IMR-90 (cell line): ENCODE measurements around the gene SPINT2. TPM values are rescaled to one million over a fixed set of nuclear protein-coding genes. Genes with fewer than 3 reads are reported as not detected.

Experiments used
- ATAC-seq: fragments of 200-7000 bp; cut with Tn5 transposase; 2 replicates; pipeline ENCODE4 v1.9.1; 2020; ENCODE audit warnings: low read depth, mild to moderate bottlenecking, moderate library complexity
- BruUV-seq: library from RNA; stranded (reverse); fragments of 400-500 nt; replicated peaks from 2 replicates; lab custom pipeline; 2021; lab: Mats Ljungman, UMichigan
- CTCF ChIA-PET: fragments of 300-600 bp; formaldehyde crosslinking; extraction: SDS; loops from one replicate; lab custom pipeline; 2021; ENCODE audit warnings: antibody characterized with exemption; lab: Yijun Ruan, JAX
- POLR2A ChIA-PET: fragments of 300-600 bp; sonication (Branson Sonifier 250); formaldehyde crosslinking; loops from one replicate; lab custom pipeline; 2022; ENCODE audit warnings: antibody characterized with exemption; ENCODE audit not compliant: unreplicated experiment; lab: Charles Lee
- DNase-seq: peaks from one replicate; pipeline ENCODE4 v3.0.0; 2013
- H2AFZ ChIP-seq: replicated peaks from 2 replicates; pipeline ENCODE3; 2013; ENCODE audit warnings: low read length, mild to moderate bottlenecking; ENCODE audit not compliant: poor library complexity
- H2AK5ac ChIP-seq: 2 replicates; pipeline ENCODE4 v1.6.1; 2013; ENCODE audit warnings: low read depth, low read length, inconsistent platforms
- H2AK9ac ChIP-seq: replicated peaks from 2 replicates; pipeline ENCODE3; 2013; ENCODE audit warnings: mild to moderate bottlenecking, low read depth, low read length, moderate library complexity; ENCODE audit not compliant: poor library complexity
- H2BK120ac ChIP-seq: 2 replicates; pipeline ENCODE4 v1.6.1; 2013; ENCODE audit warnings: low read depth, low read length, inconsistent platforms
- H2BK15ac ChIP-seq: 3 replicates; pipeline ENCODE4 v1.6.1; 2013; ENCODE audit warnings: low read depth, low read length, inconsistent platforms
- H2BK20ac ChIP-seq: 2 replicates; pipeline ENCODE4 v1.6.1; 2013; ENCODE audit warnings: low read depth, mild to moderate bottlenecking, inconsistent platforms, low read length, moderate library complexity
- H2BK5ac ChIP-seq: 2 replicates; pipeline ENCODE4 v1.6.1; 2013; ENCODE audit warnings: mild to moderate bottlenecking, low read depth, low read length, inconsistent platforms; ENCODE audit not compliant: poor library complexity, severe bottlenecking
- H3K14ac ChIP-seq: replicated peaks from 2 replicates; pipeline ENCODE4 v1.6.1; 2013; ENCODE audit warnings: low read depth, low read length, inconsistent platforms
- H3K18ac ChIP-seq: 2 replicates; pipeline ENCODE4 v1.6.1; 2013; ENCODE audit warnings: low read depth, low read length, control low read depth
- H3K23ac ChIP-seq: 2 replicates; pipeline ENCODE4 v1.6.1; 2013; ENCODE audit warnings: low read depth, low read length, inconsistent platforms
- H3K27ac ChIP-seq: 2 replicates; pipeline ENCODE4 v1.5.1; 2013; ENCODE audit warnings: mild to moderate bottlenecking, control low read depth, low read length; ENCODE audit not compliant: insufficient read depth
- H3K27me3 ChIP-seq: 2 replicates; pipeline ENCODE4 v1.6.1; 2013; ENCODE audit warnings: low read length; ENCODE audit not compliant: control insufficient read depth, insufficient read depth
- H3K36me3 ChIP-seq: 2 replicates; pipeline ENCODE4 v1.6.1; 2013; ENCODE audit warnings: low read length, mixed read lengths; ENCODE audit not compliant: control insufficient read depth, insufficient read depth
- H3K4ac ChIP-seq: 2 replicates; pipeline ENCODE4 v1.6.1; 2013; ENCODE audit warnings: low read depth, low read length, inconsistent platforms
- H3K4me1 ChIP-seq: 2 replicates; pipeline ENCODE4 v1.6.1; 2013; ENCODE audit warnings: low read length, mixed read lengths; ENCODE audit not compliant: control insufficient read depth, insufficient read depth
- H3K4me2 ChIP-seq: 2 replicates; pipeline ENCODE4 v1.6.1; 2013; ENCODE audit warnings: low read depth, mild to moderate bottlenecking, control low read depth, low read length, moderate library complexity
- H3K4me3 ChIP-seq: 2 replicates; pipeline ENCODE4 v1.5.1; 2013; ENCODE audit warnings: low read depth, mild to moderate bottlenecking, control low read depth, low read length, moderate library complexity; ENCODE audit not compliant: insufficient read depth
- H3K56ac ChIP-seq: 2 replicates; pipeline ENCODE4 v1.6.1; 2013; ENCODE audit warnings: low read length, inconsistent platforms; ENCODE audit not compliant: insufficient read depth; ENCODE audit errors: extremely low read depth
- H3K79me1 ChIP-seq, 2 experiments: 2 replicates each; pipeline ENCODE4 v1.6.1; 2013; ENCODE audit warnings: low read length in 2 of 2, inconsistent platforms in 1 of 2, low read depth in 1 of 2
- H3K9ac ChIP-seq: 2 replicates; pipeline ENCODE4 v1.6.1; 2013; ENCODE audit warnings: low read depth, low read length, control low read depth
- H3K9me1 ChIP-seq: 2 replicates; pipeline ENCODE4 v1.6.1; 2013; ENCODE audit warnings: low read length, inconsistent platforms; ENCODE audit not compliant: insufficient read depth
- H3K9me3 ChIP-seq: 2 replicates; pipeline ENCODE4 v1.6.1; 2013; ENCODE audit warnings: low read length; ENCODE audit not compliant: control insufficient read depth, insufficient read depth
- H4K20me1 ChIP-seq: 2 replicates; pipeline ENCODE4 v1.6.1; 2013; ENCODE audit warnings: low read length, inconsistent platforms; ENCODE audit not compliant: insufficient read depth
- H4K5ac ChIP-seq: 2 replicates; pipeline ENCODE4 v1.6.1; 2013; ENCODE audit warnings: mild to moderate bottlenecking, low read depth, low read length, control low read depth
- H4K8ac ChIP-seq, 2 experiments: 2 replicates each; pipeline ENCODE4 v1.6.1; 2013; ENCODE audit warnings: low read depth in 2 of 2, low read length in 2 of 2, control low read depth in 1 of 2, inconsistent platforms in 1 of 2
- H4K91ac ChIP-seq: 2 replicates; pipeline ENCODE4 v1.6.1; 2013; ENCODE audit warnings: low read depth, low read length, inconsistent platforms; ENCODE audit not compliant: insufficient read depth
- BHLHE40 ChIP-seq: fragments of 150-350 bp; IDR thresholded peaks from 2 replicates; pipeline ENCODE4 v1.6.1; 2016; ENCODE audit warnings: mild to moderate bottlenecking, low read depth, low read length
- CEBPB ChIP-seq: IDR thresholded peaks from 2 replicates; pipeline ENCODE4 v1.6.1; 2012; ENCODE audit warnings: low read depth, low read length, improper control_type of control experiment
- ELK1 ChIP-seq: fragments of 150-350 bp; IDR thresholded peaks from 2 replicates; pipeline ENCODE4 v1.6.1; 2016; ENCODE audit warnings: low read depth, mild to moderate bottlenecking, low read length, moderate library complexity, borderline replicate concordance
- RCOR1 ChIP-seq: IDR thresholded peaks from 2 replicates; pipeline ENCODE4 v1.6.1; 2012; ENCODE audit warnings: mild to moderate bottlenecking, low read length, improper control_type of control experiment; ENCODE audit not compliant: insufficient replicate concordance
- RFX5 ChIP-seq: IDR thresholded peaks from 2 replicates; pipeline ENCODE4 v1.8.0; 2012; ENCODE audit warnings: low read depth, mild to moderate bottlenecking, low read length, moderate library complexity
- SMC3 ChIP-seq: fragments of 150-350 bp; IDR thresholded peaks from 2 replicates; pipeline ENCODE4 v1.6.1; 2016; ENCODE audit warnings: low read depth, mild to moderate bottlenecking, antibody characterized with exemption, low read length, moderate library complexity
- WGBS, 2 experiments: methylation state at CpG; one replicate each; pipeline versions ENCODE4 v1.1.5 to v1.1.7; 2013; ENCODE audit warnings: missing lambda C conversion rate in 2 of 2; ENCODE audit not compliant: insufficient read length in 1 of 2; ENCODE audit errors: extremely low coverage in 2 of 2; 5-methylcytosine and 5-hydroxymethylcytosine counted together
- dilution Hi-C: fragments of 300-500 bp; cut with HindIII; formaldehyde crosslinking; loops from one replicate; pipeline ENCODE4 v1.14.3; 2018; ENCODE audit warnings: low sequenced_read_pairs; ENCODE audit not compliant: unreplicated experiment
- in situ Hi-C: fragments of 300-500 bp; cut with MboI; formaldehyde crosslinking; loops from 3 replicates; pipeline ENCODE4 v1.14.3; 2019; ENCODE audit warnings: low sequenced_read_pairs, inconsistent platforms, mixed read lengths
- intact Hi-C: fragments of 100-400 bp; cut with micrococcal nuclease; formaldehyde crosslinking; loops from 2 replicates; pipeline ENCODE4 v1.10.0; 2022
- polyA plus RNA-seq, 3 experiments: library from polyadenylated mRNA; depleted of rRNA; stranded (reverse); fragments of >200 nt; gene quantifications; 2 replicates each; pipeline ENCODE4 v1.2.3, GENCODE V29; 2012; ENCODE audit warnings: low replicate concordance in 1 of 3
- total RNA-seq: library from RNA; depleted of rRNA; stranded (reverse); fragments of >200 nt; gene quantifications from 2 replicates; pipeline ENCODE4 v1.2.3, GENCODE V29; 2012

The SPINT2 gene
- total and polyA plus RNA-seq, 2 of the 4 experiments (the other 2 are of a cell fraction), result 0.54 to 1.2 TPM

DNA sequence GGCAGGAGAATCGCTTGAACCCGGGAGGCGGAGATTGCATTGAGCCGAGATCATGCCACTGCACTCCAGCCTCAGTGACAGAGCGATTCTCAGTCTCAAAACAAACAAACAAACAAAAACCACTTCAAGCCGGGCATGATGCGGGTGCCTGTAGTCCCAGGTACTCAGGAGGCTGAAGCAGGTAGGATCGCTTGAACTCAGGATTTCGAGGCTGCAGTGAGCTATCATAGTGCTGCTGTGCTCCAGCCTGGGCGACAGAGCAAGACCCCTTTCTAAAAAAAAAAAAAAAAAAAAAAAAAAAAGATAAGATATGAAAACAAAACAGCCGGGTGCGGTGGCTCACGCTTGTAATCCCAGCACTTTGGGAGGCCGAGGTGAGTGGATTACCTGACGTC is 21.1 kb upstream of the SPINT2 start:
- in situ Hi-C loops (loop anchor here (25.0 kb wide), 1 partner anchor 394 kb away; the partner anchor contains the start of gene ACTN4), intact Hi-C loops (no loop called here), dilution Hi-C loops (no loop called here)
- TF ChIP-seq ELK1 (no peak), RFX5 (no peak), CEBPB (no peak), BHLHE40 (no peak), SMC3 (no peak), RCOR1 (no peak)
- ATAC-seq, result no peak
- H3K9me3 ChIP-seq, result no peaks in the 10 kb centered on the region
- H3K4ac ChIP-seq, result no peak overlapping the region
- H4K5ac ChIP-seq, result no peak overlapping the region
- ChIA-PET POLR2A (no interaction called here), CTCF (interaction anchor here (0.7 to 2.0 kb wide), 6 partner anchors 16 to 631 kb away, joined by 3 to 11 read pairs (median 6); partner anchors contain the start of genes CATSPERG and KCNK6)
- H3K9me1 ChIP-seq, result no peaks in the 10 kb centered on the region
- peak overlapping the region; percentile 20 to 73; a peak in 2 of 4 replicates for H4K8ac ChIP-seq
- no peak overlapping the region for H2BK20ac ChIP-seq
- no peaks in the 10 kb centered on the region for H3K36me3 ChIP-seq
- H2BK120ac ChIP-seq, result no peak overlapping the region
- H3K27me3 ChIP-seq, result no peaks in the 10 kb centered on the region
- no peak overlapping the region for H4K91ac ChIP-seq
- no peak overlapping the region for H3K56ac ChIP-seq
- no peak overlapping the region for H3K14ac ChIP-seq
- BruUV-seq, result no TSS peak
- no peak overlapping the region for H2AK5ac ChIP-seq
- H3K4me2 ChIP-seq, result no peak overlapping the region
- H2BK15ac ChIP-seq, result no peak overlapping the region
- no peak overlapping the region for H3K23ac ChIP-seq
- no peaks in the 10 kb centered on the region for H4K20me1 ChIP-seq
- H2AK9ac ChIP-seq, result peak overlapping the region; percentile 9
- H3K18ac ChIP-seq, result no peak overlapping the region
- H2BK5ac ChIP-seq, result no peak overlapping the region
- DNase-seq, result no peak
- no peaks in the 10 kb centered on the region for H3K79me1 ChIP-seq
- 80% methylated on average over 7 of the region's 15 CpGs; no CpG with 5 or more reads in 1 of the 2 experiments for WGBS, 2 experiments
- H3K9ac ChIP-seq, result peak overlapping the region; percentile 51; the same call in 1 of the 2 replicates
- peaks cover 6% of the 10 kb centered on the region for H3K4me1 ChIP-seq
- H3K27ac ChIP-seq, result no peak overlapping the region
- H2AFZ ChIP-seq, result no peak overlapping the region
- H3K4me3 ChIP-seq, result no peak overlapping the region
